ENCODE results near the gene SEL1L2. TPM values are rescaled to one million over a fixed set of nuclear protein-coding genes. Genes with fewer than 3 reads are reported as not detected.

The SEL1L2 gene
- not detected in 2 replicates for total RNA-seq

GRCh38 chr20:13990465-13990864 is at the start of gene SEL1L2:
Gene SEL1L2, minus strand, starts transcription at chr20:13990614. Its CDS starts 80 bp downstream, at chr20:13990534.

GRCh38 chr20:13995086-13995665 is 4.8 kb upstream of the SEL1L2 start, which contains the start of gene MACROD2:
Gene MACROD2, plus strand, starts transcription at chr20:13995516.

Other genes starting within 250 kb of the SEL1L2 start
- 4.0 and 4.5 TPM in 2 replicates for gene ESF1, start 205.7 kb downstream of the SEL1L2 start, total RNA-seq
- gene NDUFAF5, start 205.6 kb downstream of the SEL1L2 start, total RNA-seq, result 14.3 and 18.3 TPM in 2 replicates
- not detected in 2 replicates for gene MACROD2, start 4.9 kb upstream of the SEL1L2 start, total RNA-seq